ENCODE results near the gene ZFYVE28.

DNA sequence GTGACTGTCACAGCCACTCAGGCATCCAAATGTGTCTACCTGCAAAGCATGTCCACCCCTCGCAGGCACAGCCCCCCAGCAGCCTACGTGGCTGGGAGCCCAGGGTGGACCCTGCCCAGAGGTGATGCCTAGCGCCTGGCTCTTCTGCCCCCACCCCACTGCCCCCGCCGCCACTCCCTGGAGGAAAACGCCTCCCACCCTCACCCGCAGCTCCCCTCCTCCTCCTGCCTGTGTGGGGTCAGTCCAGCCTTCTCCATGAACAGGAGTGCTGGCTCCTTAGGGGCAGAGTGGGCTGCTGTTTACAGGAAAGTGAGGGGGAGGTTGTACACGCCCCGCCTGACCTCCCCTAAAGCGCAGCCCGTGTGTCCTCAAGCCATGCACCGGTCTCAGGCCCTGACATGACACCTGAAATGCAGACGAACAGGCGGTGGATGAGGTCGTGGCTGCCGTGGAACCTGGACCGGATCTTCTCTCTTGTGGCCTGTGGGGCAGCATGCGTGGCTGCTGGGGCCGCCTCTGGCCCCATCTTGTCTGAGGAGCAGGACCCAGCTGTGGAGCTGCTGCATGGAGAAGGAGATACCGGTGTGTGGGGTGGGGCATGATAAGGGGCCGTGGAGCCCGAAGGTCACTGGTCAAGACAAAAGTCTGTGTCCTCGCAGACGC, 144.7 kb downstream of the ZFYVE28 start:
- TF ChIP-seq POLR2A (IDR thresholded peaks at IDR 0.05): no peak
- TF ChIP-seq, protein P1, sequence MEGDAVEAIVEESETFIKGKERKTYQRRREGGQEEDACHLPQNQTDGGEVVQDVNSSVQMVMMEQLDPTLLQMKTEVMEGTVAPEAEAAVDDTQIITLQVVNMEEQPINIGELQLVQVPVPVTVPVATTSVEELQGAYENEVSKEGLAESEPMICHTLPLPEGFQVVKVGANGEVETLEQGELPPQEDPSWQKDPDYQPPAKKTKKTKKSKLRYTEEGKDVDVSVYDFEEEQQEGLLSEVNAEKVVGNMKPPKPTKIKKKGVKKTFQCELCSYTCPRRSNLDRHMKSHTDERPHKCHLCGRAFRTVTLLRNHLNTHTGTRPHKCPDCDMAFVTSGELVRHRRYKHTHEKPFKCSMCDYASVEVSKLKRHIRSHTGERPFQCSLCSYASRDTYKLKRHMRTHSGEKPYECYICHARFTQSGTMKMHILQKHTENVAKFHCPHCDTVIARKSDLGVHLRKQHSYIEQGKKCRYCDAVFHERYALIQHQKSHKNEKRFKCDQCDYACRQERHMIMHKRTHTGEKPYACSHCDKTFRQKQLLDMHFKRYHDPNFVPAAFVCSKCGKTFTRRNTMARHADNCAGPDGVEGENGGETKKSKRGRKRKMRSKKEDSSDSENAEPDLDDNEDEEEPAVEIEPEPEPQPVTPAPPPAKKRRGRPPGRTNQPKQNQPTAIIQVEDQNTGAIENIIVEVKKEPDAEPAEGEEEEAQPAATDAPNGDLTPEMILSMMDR (IDR thresholded peaks at IDR 0.05): no peak
